K562 (cell line): ENCODE data around the gene KCNJ11. TPM values are rescaled to one million over a fixed set of nuclear protein-coding genes. Genes with fewer than 3 reads are reported as not detected.

ENCODE experiments used
- ATAC-seq: fragments of 200-7000 bp; cut with Tn5 transposase; 3 replicates; pipeline ENCODE4 v1.9.1; 2020; ENCODE audit warnings: moderate library complexity
- BruUV-seq: library from RNA; stranded (reverse); fragments of 400-500 nt; replicated peaks from 2 replicates; lab custom pipeline; 2021; lab: Mats Ljungman, UMichigan
- CTCF ChIA-PET: fragments of 300-600 bp; formaldehyde crosslinking; extraction: SDS; loops from one replicate; lab custom pipeline; 2021; ENCODE audit warnings: low intra/inter-chr PET ratio; lab: Yijun Ruan, JAX
- POLR2A ChIA-PET: fragments of 300-600, 350-650 bp; sonication (Branson Sonifier 250); formaldehyde crosslinking; extraction: SDS; loops from one replicate; lab custom pipeline; 2021; ENCODE audit warnings: antibody characterized with exemption, inconsistent platforms; lab: Yijun Ruan, JAX
- DNase-seq, 4 experiments: peaks; one replicate each; pipeline versions ENCODE4 v3.0.0 to v3.0.0-alpha.2; 2011 to 2018; ENCODE audit warnings: low spot score in 3 of 4, mixed read lengths in 3 of 4; ENCODE audit errors: extremely low read depth in 1 of 4
- FAIRE-seq: peaks from 2 replicates; lab custom pipeline; 2011; peaks lifted over from hg19 to GRCh38; lab: Jason Lieb, UNC
- H2AFZ ChIP-seq: 2 replicates; pipeline ENCODE4 v1.6.0; 2011; ENCODE audit warnings: low read depth, low read length, control low read depth, inconsistent platforms
- H3K27ac ChIP-seq: fragments of 200-600 bp; 3 replicates; pipeline ENCODE4 v1.8.0; 2011; ENCODE audit warnings: low read depth, mild to moderate bottlenecking, control low read depth, inconsistent platforms, low read length, moderate library complexity, mixed read lengths; ENCODE audit errors: extremely low read depth
- H3K27me3 ChIP-seq, 2 experiments: fragments of 300-600 bp in 1 of 2; 2 replicates in 1 of 2; 3 replicates in 1 of 2; pipeline versions ENCODE4 v1.6.0 to v1.8.0; 2011; ENCODE audit warnings: inconsistent platforms in 2 of 2, low read length in 2 of 2, mild to moderate bottlenecking in 1 of 2, mixed read lengths in 1 of 2, moderate library complexity in 1 of 2; ENCODE audit not compliant: control insufficient read depth in 2 of 2, insufficient read depth in 2 of 2
- H3K36me3 ChIP-seq: fragments of 300-600 bp; 3 replicates; pipeline ENCODE4 v1.8.0; 2011; ENCODE audit warnings: mild to moderate bottlenecking, low read length, inconsistent platforms; ENCODE audit not compliant: control insufficient read depth, insufficient read depth
- H3K4me1 ChIP-seq, 2 experiments: fragments of 200-600 bp in 1 of 2; replicated peaks in 1 of 2; 2 replicates in 1 of 2; 3 replicates in 1 of 2; pipeline versions ENCODE4 v1.5.1 to v1.8.0; 2011; ENCODE audit warnings: inconsistent platforms in 2 of 2, low read length in 2 of 2, mild to moderate bottlenecking in 1 of 2, mixed read lengths in 1 of 2, moderate library complexity in 1 of 2; ENCODE audit not compliant: control insufficient read depth in 2 of 2, insufficient read depth in 2 of 2
- H3K4me2 ChIP-seq: 2 replicates; pipeline ENCODE4 v1.6.1; 2011; ENCODE audit warnings: low read length, control low read depth, inconsistent platforms, mixed read lengths; ENCODE audit not compliant: insufficient read depth
- H3K4me3 ChIP-seq: fragments of 200-600 bp; sonication (generic), shearing (Covaris generic); 2 replicates; pipeline ENCODE4 v1.5.1; 2016; ENCODE audit warnings: control low read depth, inconsistent platforms
- H3K79me2 ChIP-seq: fragments of 200-600 bp; 3 replicates; pipeline ENCODE4 v1.8.0; 2011; ENCODE audit warnings: low read length, inconsistent platforms; ENCODE audit not compliant: control insufficient read depth, insufficient read depth
- H3K9ac ChIP-seq, 2 experiments: 2 replicates each; pipeline versions ENCODE4 v1.6.0 to v1.6.1; 2011; ENCODE audit warnings: low read depth in 2 of 2, low read length in 2 of 2, control low read depth in 1 of 2, inconsistent platforms in 1 of 2, mild to moderate bottlenecking in 1 of 2, mixed read lengths in 1 of 2; ENCODE audit not compliant: insufficient read depth in 1 of 2
- H3K9me1 ChIP-seq: one replicate; pipeline ENCODE4 v1.6.0; 2011; ENCODE audit warnings: inconsistent platforms, mild to moderate bottlenecking, low read length, moderate library complexity; ENCODE audit not compliant: control insufficient read depth, insufficient read depth
- H3K9me3 ChIP-seq: replicated peaks from 2 replicates; pipeline ENCODE4 v1.5.1; 2011; ENCODE audit warnings: low read depth, low read length, inconsistent platforms; ENCODE audit not compliant: control insufficient read depth, insufficient read depth
- H4K20me1 ChIP-seq: replicated peaks from 2 replicates; pipeline ENCODE4 v1.6.1; 2011; ENCODE audit warnings: low read length, inconsistent platforms, mixed read lengths; ENCODE audit not compliant: control insufficient read depth, insufficient read depth
- BCOR ChIP-seq: fragments of 450-650 bp; IDR thresholded peaks from 2 replicates; pipeline ENCODE4 v1.6.1; 2016
- FIP1L1 ChIP-seq: fragments of 200-400 bp; formaldehyde crosslinking; IDR thresholded peaks from 2 replicates; pipeline ENCODE4 v1.6.1; 2018; ENCODE audit warnings: mild to moderate bottlenecking, low read depth, low read length; ENCODE audit not compliant: poor library complexity, severe bottlenecking
- HIVEP1 ChIP-seq: fragments of 250-450 bp; sonication (Bioruptor Pico); IDR thresholded peaks from 2 replicates; pipeline ENCODE4 v1.4.0; 2020; ENCODE audit warnings: mild to moderate bottlenecking
- IRF9 ChIP-seq: fragments of 450-650 bp; IDR thresholded peaks from 2 replicates; pipeline ENCODE4 v1.6.1; 2016; ENCODE audit warnings: missing biosample characterization, missing genetic modification characterization
- JUNB ChIP-seq: fragments of 450-650 bp; formaldehyde crosslinking; conservative IDR thresholded peaks from 2 replicates; pipeline ENCODE4 v1.4.0; 2020; ENCODE audit warnings: mild to moderate bottlenecking
- KAT7 ChIP-seq: sonication (generic); formaldehyde crosslinking; IDR thresholded peaks from 2 replicates; pipeline ENCODE4 v1.8.0; 2022; ENCODE audit warnings: missing genetic modification reagents, mild to moderate bottlenecking, borderline replicate concordance
- MAFG ChIP-seq: fragments of 450-650 bp; conservative IDR thresholded peaks from 2 replicates; pipeline ENCODE4 v1.6.1; 2016; ENCODE audit warnings: missing genetic modification characterization, missing compliant biosample characterization
- NCOA4 ChIP-seq: fragments of 450-650 bp; IDR thresholded peaks from 2 replicates; pipeline ENCODE4 v1.6.1; 2018; ENCODE audit warnings: mild to moderate bottlenecking; ENCODE audit not compliant: partially characterized antibody
- POLR2H ChIP-seq: IDR thresholded peaks from 2 replicates; pipeline ENCODE4 v1.6.1; 2016; ENCODE audit warnings: missing genetic modification characterization, low read depth, mild to moderate bottlenecking, control low read depth, missing compliant biosample characterization, moderate library complexity
- PTBP1 ChIP-seq: fragments of 200-400 bp; formaldehyde crosslinking; IDR thresholded peaks from 2 replicates; pipeline ENCODE4 v1.6.1; 2017; ENCODE audit warnings: low read depth, low read length
- RBM25 ChIP-seq: fragments of 200-400 bp; formaldehyde crosslinking; IDR thresholded peaks from 2 replicates; pipeline ENCODE4 v1.6.1; 2018; ENCODE audit warnings: low read length, low read depth, moderate library complexity; ENCODE audit not compliant: severe bottlenecking
- SMAD1 ChIP-seq: fragments of 150-350 bp; IDR thresholded peaks from 2 replicates; pipeline ENCODE4 v1.6.1; 2014; ENCODE audit warnings: low read length, low read depth; ENCODE audit not compliant: partially characterized antibody
- U2AF1 ChIP-seq: fragments of 200-400 bp; formaldehyde crosslinking; optimal IDR thresholded peaks from 2 replicates; pipeline ENCODE3; 2017; ENCODE audit warnings: mild to moderate bottlenecking, low read depth, low read length, moderate library complexity
- ZBTB11 ChIP-seq, 3 experiments: fragments of 200-800 bp in 1 of 3; fragments of 250-450 bp in 1 of 3; fragments of 450-650 bp in 1 of 3; sonication (Bioruptor Pico) in 1 of 3; sonication (Bioruptor generic) in 1 of 3; formaldehyde crosslinking in 1 of 3; IDR thresholded peaks; 2 replicates each; pipeline versions ENCODE4 v1.6.1 to v1.8.0; 2016 to 2022; ENCODE audit warnings: mild to moderate bottlenecking in 2 of 3, missing genetic modification characterization in 2 of 3, missing compliant biosample characterization in 1 of 3, moderate library complexity in 1 of 3
- ZFP36 ChIP-seq: fragments of 150-350 bp; IDR thresholded peaks from 2 replicates; pipeline ENCODE4 v1.6.1; 2018; ENCODE audit warnings: low read length, low read depth; ENCODE audit not compliant: partially characterized antibody
- ZNF134 ChIP-seq: fragments of 250-450 bp; sonication (Bioruptor Pico); conservative IDR thresholded peaks from 2 replicates; pipeline ENCODE4 v1.4.0; 2020
- ZNF436 ChIP-seq: fragments of 250-450, 450-650 bp; sonication (Bioruptor Pico); formaldehyde crosslinking; IDR thresholded peaks from 2 replicates; pipeline ENCODE4 v1.7.0; 2020; ENCODE audit warnings: mild to moderate bottlenecking
- ZNF766 ChIP-seq: fragments of 200-800 bp; sonication (Bioruptor generic); conservative IDR thresholded peaks from 2 replicates; pipeline ENCODE4 v1.6.1; 2016; ENCODE audit warnings: missing genetic modification characterization, missing compliant biosample characterization
- WGBS: fragments of 100-300 bp; shearing (Covaris generic); methylation state at CpG from one replicate; pipeline ENCODE4 v1.1.6; 2016; ENCODE audit warnings: low coverage, mixed read lengths; ENCODE audit not compliant: insufficient coverage; ENCODE audit errors: missing lambda C conversion rate; 5-methylcytosine and 5-hydroxymethylcytosine counted together
- in situ Hi-C: fragments of 300-500 bp; cut with MboI; formaldehyde crosslinking; loops from 4 replicates; pipeline ENCODE4 v1.15.0; 2018; ENCODE audit warnings: inconsistent platforms, mixed read lengths
- intact Hi-C: fragments of 100-400 bp; cut with micrococcal nuclease; formaldehyde crosslinking; loops from 2 replicates; pipeline ENCODE4 v1.14.2; 2022
- polyA plus RNA-seq, 8 experiments: library from polyadenylated mRNA; depleted of rRNA in 4 of 8; stranded (reverse) in 5 of 8; unstranded in 3 of 8; fragments of >200 nt; fragmentation: Nextera tagmentation in 2 of 8; fragmentation: Illumina TruSeq in 1 of 8; extraction: Ambion mirVana in 2 of 8; extraction: Trizol in 1 of 8; gene quantifications; 2 replicates each; pipeline versions ENCODE4 v1.2.1 to v1.2.3, GENCODE V29; 2011 to 2014; ENCODE audit warnings: inconsistent platforms in 1 of 8, missing spikeins in 1 of 8
- total RNA-seq, 7 experiments: library from RNA; depleted of rRNA in 6 of 7; stranded (reverse); fragments of >200 nt in 6 of 7; fragmentation: Illumina TruSeq in 2 of 7; extraction: Trizol in 2 of 7; gene quantifications; 2 replicates each; pipeline versions ENCODE4 v1.2.1 to v1.2.3, GENCODE V29; 2011 to 2021; ENCODE audit warnings: low replicate concordance in 1 of 7
- TF ChIP-seq, protein P1 (sequence below): sonication (generic); IDR thresholded peaks from 2 replicates; pipeline ENCODE4 v1.6.1; 2016

Gene KCNJ11
- total and polyA plus RNA-seq, 9 of the 15 experiments (the other 6 are each of a cell fraction or from before 2014, with no cell fraction given) = 0.54 to 3.7 (median 0.86) TPM; not detected in 2

GRCh38 chr11:17411418-17411817 lies 23.0 kb upstream of the KCNJ11 start:
- Histone ChIP-seq H2AFZ (no peak overlapping the region), H3K9me3 (no peaks in the 10 kb centered on the region), H3K4me2 (no peak overlapping the region), H3K4me3 (no peak overlapping the region), H3K27me3 (peaks cover 2 to 49% of the 10 kb centered on the region in 2 experiments; a peak in 4 of 5 replicates), H3K36me3 (no peaks in the 10 kb centered on the region), H3K79me2 (no peaks in the 10 kb centered on the region), H3K27ac (no peak overlapping the region), H3K9me1 (no peaks in the 10 kb centered on the region), H4K20me1 (no peaks in the 10 kb centered on the region), H3K4me1 (peaks cover 0 to 3% of the 10 kb centered on the region in 2 experiments; a peak in 1 of 5 replicates), H3K9ac (no peak overlapping the region)
- no TSS peak for BruUV-seq
- ChIA-PET POLR2A (interaction anchor here (0.7 kb wide), 1 partner anchor 75 kb away, joined by 3 read pairs; no protein-coding TSS in a partner anchor), CTCF (no interaction called here)
- intact Hi-C loops (no loop called here), in situ Hi-C loops (no loop called here)
- ATAC-seq = no peak
- FAIRE-seq = no peak
- DNase-seq = no peak
- 4% methylated on average over 6 of the region's 6 CpGs for WGBS
- no peak for TF ChIP-seq NCOA4
- TF ChIP-seq FIP1L1 = no peak
- no peak for TF ChIP-seq JUNB (CRISPR knock-in tag)
- TF ChIP-seq POLR2H = no peak
- peak; percentile 85 for TF ChIP-seq ZNF436 (CRISPR knock-in tag)
- no peak for TF ChIP-seq MAFG (tag)
- TF ChIP-seq HIVEP1 (CRISPR knock-in tag) = no peak
- TF ChIP-seq PTBP1 = no peak
- no peak for TF ChIP-seq IRF9
- peak; percentile 98 for TF ChIP-seq ZFP36
- TF ChIP-seq, protein P1, sequence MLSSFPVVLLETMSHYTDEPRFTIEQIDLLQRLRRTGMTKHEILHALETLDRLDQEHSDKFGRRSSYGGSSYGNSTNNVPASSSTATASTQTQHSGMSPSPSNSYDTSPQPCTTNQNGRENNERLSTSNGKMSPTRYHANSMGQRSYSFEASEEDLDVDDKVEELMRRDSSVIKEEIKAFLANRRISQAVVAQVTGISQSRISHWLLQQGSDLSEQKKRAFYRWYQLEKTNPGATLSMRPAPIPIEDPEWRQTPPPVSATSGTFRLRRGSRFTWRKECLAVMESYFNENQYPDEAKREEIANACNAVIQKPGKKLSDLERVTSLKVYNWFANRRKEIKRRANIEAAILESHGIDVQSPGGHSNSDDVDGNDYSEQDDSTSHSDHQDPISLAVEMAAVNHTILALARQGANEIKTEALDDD = no peak
- TF ChIP-seq ZBTB11 (CRISPR knock-in tag; IDR thresholded peaks at IDR 0.05) = no peak
- TF ChIP-seq U2AF1 = no peak
- TF ChIP-seq ZNF134 (CRISPR knock-in tag) = no peak
- TF ChIP-seq KAT7 (CRISPR knock-in tag) = no peak
- TF ChIP-seq RBM25 = peak; percentile 77
- peak; percentile 59; the same call in 1 of the 2 replicates for TF ChIP-seq BCOR
- TF ChIP-seq SMAD1 = no peak
- no peak for TF ChIP-seq ZNF766 (CRISPR knock-in tag)
